ENCODE results near the gene CCM2L.

- TF ChIP-seq, protein P1, sequence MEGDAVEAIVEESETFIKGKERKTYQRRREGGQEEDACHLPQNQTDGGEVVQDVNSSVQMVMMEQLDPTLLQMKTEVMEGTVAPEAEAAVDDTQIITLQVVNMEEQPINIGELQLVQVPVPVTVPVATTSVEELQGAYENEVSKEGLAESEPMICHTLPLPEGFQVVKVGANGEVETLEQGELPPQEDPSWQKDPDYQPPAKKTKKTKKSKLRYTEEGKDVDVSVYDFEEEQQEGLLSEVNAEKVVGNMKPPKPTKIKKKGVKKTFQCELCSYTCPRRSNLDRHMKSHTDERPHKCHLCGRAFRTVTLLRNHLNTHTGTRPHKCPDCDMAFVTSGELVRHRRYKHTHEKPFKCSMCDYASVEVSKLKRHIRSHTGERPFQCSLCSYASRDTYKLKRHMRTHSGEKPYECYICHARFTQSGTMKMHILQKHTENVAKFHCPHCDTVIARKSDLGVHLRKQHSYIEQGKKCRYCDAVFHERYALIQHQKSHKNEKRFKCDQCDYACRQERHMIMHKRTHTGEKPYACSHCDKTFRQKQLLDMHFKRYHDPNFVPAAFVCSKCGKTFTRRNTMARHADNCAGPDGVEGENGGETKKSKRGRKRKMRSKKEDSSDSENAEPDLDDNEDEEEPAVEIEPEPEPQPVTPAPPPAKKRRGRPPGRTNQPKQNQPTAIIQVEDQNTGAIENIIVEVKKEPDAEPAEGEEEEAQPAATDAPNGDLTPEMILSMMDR (IDR thresholded peaks at IDR 0.05), result no peak
- TF ChIP-seq RFX5 (IDR thresholded peaks at IDR 0.05; ENCODE audit: low read length), result no peak
- TF ChIP-seq FOXJ3 (CRISPR knock-in tag; IDR thresholded peaks at IDR 0.05), result no peak
- no peak for TF ChIP-seq TAF1 (IDR thresholded peaks at IDR 0.05; ENCODE audit: borderline replicate concordance, low read depth, low read length)
- no peak for TF ChIP-seq SIN3A (IDR thresholded peaks at IDR 0.05; ENCODE audit: borderline replicate concordance, low read depth, low read length)
- no peak for TF ChIP-seq POLR2AphosphoS5 (IDR thresholded peaks at IDR 0.05; ENCODE audit: low read depth, low read length)
- TF ChIP-seq NFIC (IDR thresholded peaks at IDR 0.05; ENCODE audit: borderline replicate concordance), result no peak
These were observed 428 bp downstream of the CCM2L start for GRCh38 chr20:32010666-32011065.

All from SK-N-SH (cell line).